HG03571 (cell line): ENCODE results near the gene DXO.
"Not testable (repeated sequence)": the region's sequence is repeated elsewhere in the genome, so short reads cannot be mapped to it uniquely, and the experiment has no call there.

ENCODE experiments used
- ATAC-seq: cut with Tn5 transposase; IDR thresholded peaks from one replicate; pipeline ENCODE4 v1.9.1; 2021; ENCODE audit not compliant: unreplicated experiment

Gene DXO

DNA sequence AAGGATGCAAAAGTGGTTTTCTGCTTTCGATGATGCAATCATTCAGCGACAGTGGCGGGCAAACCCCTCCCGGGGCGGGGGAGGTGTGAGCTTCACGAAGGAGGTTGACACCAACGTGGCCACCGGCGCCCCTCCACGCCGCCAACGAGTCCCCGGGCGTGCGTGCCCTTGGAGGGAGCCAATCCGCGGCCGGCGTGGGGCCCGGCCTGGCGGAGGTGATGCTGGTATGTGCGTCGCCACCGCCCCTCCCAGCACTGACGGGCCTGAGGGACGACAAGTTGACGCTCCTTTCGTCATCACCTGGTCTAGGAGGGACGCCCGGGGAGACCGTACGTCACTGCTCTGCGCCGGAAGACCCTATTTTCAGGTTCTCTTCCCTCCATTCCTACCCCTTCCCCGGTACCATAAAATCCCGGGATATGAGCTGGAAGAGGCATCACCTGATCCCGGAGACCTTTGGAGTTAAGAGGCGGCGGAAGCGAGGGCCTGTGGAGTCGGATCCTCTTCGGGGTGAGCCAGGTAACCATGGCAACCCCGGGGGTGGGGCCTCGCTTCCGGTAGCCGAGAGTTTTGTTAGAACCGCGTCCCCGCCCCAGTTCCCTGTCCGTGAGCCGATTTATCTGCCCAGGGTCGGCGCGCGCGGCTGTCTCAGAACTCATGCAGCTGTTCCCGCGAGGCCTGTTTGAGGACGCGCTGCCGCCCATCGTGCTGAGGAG, at the start of gene DXO:
Gene DXO (minus strand): TSS at position 146 of the 716 bp plus-strand sequence. CDS start 463 bp downstream, outside the sequence.
- peak; percentile 71 for ATAC-seq

DNA sequence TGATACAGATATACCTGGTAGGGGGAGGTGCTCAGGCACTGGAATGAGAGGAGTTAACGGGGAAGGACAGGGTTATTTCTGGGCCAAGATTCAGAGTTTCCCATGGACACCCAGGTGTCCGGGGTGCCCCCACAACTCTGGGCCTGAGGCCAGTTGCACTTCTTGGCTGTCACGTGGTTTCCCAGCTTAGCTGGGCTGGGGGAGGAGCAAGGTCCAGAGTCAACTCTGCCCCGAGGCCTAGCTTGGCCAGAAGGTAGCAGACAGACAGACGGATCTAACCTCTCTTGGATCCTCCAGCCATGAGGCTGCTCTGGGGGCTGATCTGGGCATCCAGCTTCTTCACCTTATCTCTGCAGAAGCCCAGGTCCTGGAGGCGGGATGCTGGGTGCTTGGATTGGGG, 42.6 kb upstream of the DXO start, which contains the start of gene C4B:
Gene C4B (plus strand): TSS at position 249 of the 400 bp plus-strand sequence. CDS start 51 bp downstream, at position 300.
- ATAC-seq: not testable (repeated sequence)

DNA sequence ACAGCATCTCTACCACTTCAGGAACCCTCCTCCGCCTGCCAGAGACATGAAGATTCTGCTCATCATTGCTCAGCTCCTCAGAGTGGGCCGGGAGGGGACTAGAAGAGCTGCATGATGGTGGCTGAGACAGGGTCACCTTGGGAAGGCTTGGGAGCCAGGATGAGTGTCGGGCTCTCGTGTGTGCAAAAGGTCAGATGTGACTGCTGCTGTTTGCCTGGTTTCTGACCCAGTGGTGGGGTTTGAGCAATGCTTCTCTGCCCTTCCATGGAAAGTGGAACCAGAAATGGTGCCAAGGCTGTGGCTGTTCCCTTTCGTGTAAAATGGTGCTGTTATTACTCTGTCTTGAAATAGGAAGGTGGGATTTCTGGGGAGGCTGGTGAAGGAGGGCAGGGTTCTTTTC, 41.8 kb upstream of the DXO start:
- ATAC-seq: not testable (repeated sequence)

DNA sequence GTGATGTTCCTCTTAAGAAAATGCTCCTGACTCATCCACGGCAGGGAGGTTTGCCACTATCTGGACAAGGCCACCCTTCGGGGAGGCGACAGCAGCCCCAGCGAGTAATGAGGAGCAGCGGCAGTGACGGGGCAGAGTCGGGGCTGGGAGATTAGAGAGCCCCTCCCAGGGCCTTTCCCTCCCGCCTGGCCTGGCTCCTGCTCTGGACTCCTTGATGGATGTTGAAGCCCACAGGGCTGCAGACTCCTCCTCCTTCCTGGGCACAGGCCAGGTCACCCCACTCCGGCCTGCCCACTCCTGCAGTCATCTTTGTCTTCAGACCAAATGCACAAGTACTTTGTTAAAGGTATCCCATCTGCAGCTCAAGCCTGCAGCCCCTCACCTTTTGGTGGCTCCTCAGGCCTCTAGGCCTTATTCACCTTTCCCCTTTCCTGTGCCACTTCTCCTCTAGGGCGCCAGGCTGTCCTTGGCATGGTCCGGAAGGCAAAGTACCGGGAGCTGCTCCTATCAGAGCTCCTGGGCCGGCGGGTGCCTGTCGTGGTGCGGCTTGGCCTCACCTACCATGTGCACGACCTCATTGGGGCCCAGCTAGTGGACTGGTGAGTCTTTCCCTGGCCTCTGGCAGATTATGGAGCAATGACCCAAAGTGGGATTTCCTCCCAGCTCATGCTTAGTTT, 41.1 kb upstream of the DXO start:
- ATAC-seq: not testable (repeated sequence)

DNA sequence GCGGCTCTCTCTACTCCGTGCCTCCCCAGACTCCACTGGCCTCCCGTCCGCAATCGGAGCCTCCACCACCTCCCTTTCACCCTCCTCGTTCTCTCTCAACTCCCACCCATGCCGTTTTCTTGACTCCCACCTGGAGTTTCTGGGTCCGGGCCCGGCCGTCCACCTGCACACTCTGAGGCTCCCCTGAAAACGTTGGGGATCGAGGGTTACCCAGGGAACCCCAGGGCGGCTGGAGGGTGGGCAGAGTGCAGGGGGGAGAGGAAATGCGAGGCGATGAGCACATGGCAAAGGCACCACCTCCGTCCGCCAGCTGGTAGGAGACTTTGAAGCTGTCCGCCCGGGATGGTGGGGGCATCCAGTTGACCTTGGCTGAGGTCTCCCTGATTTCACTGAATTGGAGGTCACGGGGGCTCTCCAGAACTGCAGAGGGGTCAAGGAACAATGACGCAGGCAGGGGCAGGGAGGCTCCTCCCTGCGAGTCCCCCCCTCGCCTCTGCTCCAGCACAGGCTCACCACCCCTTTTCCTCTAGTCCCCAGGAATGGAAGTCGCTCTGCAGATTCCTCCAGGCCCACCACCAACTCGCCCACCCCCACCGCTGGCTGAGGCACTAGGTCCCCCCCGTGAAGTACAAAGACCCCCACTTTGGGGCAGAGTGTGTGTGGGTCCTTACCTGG, 39.1 kb upstream of the DXO start:
- not testable (repeated sequence) for ATAC-seq

DNA sequence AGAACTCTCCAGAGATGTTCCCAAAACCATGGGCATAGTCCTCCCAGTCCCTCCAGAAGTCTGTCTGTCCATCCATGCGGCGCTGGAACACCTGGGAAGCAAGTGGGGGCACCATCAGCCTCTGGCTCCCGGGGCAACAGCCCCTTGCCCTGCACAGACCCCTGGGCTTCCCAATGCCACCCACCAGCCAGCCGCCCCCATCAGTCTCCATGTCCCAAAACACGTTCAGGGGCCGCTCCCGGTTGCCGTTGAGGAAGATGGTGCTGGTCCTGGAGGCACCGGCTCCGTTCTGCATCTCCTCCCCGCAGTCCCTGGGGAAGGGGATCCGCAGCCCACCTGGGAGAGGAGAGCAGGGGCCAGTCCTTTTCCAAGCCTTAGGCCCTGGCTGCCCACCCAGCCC, 37.6 kb upstream of the DXO start:
- ATAC-seq: not testable (repeated sequence)

DNA sequence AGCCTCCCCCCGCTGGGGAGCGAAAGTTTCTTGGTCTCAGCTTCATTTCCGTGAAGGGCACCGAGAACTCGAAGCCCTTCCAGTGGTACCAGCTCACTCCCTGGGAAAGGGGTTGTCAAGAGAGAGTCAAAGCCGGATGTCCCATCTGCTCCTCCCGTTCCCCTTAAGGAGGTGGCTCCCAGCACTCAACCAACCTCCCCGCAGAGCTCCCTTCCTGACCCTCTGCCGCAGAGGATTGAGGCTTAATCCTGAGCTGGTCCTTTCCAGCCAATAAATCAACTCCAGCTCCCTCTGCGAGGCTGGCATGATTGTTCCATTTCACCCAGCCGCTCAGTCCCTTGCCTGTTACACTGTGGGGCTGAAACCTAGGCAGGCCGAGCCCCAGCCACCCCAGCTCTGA, 36.7 kb upstream of the DXO start:
- not testable (repeated sequence) for ATAC-seq

DNA sequence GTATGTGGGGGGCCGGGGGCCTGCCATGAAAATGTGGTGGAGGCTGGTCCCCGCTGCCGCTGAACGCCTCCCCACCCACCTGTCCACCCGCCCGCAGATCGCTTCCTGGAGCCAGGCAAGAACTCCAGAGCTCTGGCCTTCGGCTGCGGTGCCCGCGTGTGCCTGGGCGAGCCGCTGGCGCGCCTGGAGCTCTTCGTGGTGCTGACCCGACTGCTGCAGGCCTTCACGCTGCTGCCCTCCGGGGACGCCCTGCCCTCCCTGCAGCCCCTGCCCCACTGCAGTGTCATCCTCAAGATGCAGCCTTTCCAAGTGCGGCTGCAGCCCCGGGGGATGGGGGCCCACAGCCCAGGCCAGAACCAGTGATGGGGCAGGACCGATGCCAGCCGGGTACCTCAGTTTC, 36.1 kb upstream of the DXO start:
- not testable (repeated sequence) for ATAC-seq

DNA sequence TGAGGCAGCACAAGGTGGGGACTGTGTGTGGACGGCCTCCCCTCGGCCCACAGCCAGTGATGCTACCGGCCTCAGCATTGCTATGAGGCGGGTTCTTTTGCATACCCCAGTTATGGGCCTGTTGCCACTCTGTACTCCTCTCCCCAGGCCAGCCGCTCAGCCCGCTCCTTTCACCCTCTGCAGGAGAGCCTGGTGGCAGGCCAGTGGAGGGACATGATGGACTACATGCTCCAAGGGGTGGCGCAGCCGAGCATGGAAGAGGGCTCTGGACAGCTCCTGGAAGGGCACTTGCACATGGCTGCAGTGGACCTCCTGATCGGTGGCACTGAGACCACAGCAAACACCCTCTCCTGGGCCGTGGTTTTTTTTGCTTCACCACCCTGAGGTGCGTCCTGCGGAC, 35.1 kb upstream of the DXO start:
- ATAC-seq: not testable (repeated sequence)

DNA sequence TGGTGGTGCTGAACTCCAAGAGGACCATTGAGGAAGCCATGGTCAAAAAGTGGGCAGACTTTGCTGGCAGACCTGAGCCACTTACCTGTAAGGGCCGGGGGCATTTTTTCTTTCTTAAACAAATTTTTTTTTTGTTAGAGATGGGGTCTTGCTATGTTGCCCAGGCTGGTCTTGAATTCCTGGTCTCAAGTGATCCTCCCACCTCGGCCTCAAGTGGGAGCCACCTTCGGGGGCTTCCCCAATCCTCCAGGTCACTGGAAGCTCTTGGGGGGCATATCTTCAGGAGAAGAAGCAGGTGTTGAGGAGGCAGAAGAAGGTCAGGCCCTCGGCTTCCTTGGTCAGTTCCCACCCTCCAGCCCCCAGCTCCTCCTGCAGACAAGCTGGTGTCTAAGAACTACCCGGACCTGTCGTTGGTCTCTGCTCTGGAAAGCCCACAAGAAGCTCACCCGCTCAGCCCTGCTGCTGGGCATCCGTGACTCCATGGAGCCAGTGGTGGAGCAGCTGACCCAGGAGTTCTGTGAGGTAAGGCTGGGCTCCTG, 34.1 kb upstream of the DXO start:
- not testable (repeated sequence) for ATAC-seq

DNA sequence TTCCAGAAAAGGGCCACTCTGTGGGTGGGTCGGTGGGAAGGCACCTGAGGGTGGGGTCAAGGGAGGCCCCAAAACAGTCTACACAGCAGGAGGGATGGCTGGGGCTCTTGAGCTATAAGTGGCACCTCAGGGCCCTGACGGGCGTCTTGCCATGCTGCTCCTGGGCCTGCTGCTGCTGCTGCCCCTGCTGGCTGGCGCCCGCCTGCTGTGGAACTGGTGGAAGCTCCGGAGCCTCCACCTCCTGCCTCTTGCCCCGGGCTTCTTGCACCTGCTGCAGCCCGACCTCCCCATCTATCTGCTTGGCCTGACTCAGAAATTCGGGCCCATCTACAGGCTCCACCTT, 33.6 kb upstream of the DXO start:
- ATAC-seq: not testable (repeated sequence)

DNA sequence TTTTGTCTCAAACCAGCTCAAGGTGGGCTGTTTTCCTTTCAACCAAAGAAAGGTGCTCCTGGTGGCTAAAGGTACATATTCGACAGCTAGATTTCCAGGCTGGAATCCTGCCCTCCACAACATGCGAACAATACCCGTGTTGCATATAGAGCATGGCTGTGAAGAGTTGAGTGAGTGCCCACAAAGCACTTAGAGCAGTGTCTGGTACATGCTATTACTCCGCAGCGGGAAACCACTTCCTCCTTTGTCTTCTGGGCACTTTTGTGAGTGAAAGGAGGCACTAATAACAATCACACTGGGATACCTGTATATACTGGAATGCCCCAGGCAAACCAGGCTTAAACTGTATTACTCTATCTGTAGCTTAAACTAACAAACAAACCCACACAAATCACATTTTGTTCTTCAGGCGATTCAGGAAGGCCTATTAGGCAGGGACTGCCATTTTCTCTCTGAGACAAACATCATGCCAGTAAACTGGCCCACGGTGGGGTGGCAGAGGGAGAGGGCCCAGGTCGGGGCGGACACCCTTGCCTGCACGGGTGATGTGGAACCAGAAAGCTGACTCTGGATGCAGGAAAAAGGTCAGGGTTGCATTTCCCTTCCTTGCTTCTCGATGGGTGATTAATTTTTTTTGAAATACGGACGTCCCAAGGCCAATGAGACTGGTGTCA, 33.1 kb upstream of the DXO start:
- ATAC-seq: not testable (repeated sequence)

DNA sequence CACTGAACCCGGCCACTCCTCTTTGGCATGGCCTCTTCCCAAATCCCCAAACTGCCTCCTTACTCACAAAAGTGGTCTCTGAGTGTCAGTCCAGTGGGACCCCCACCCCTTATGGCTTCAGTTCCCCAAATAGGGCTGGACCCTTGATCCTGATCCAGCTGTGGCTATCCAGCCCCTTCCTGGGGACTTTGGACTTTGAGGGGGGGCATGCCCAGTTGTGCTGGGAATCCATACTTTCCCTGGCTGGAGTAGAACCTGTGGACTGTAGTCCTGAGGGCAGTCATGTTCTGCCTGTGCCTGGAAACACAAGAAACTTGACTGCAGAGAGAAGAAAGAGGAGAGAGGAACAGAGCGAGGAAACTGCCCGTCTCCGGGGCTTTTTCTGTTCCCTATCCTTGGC, 32.5 kb upstream of the DXO start:
- ATAC-seq: not testable (repeated sequence)

DNA sequence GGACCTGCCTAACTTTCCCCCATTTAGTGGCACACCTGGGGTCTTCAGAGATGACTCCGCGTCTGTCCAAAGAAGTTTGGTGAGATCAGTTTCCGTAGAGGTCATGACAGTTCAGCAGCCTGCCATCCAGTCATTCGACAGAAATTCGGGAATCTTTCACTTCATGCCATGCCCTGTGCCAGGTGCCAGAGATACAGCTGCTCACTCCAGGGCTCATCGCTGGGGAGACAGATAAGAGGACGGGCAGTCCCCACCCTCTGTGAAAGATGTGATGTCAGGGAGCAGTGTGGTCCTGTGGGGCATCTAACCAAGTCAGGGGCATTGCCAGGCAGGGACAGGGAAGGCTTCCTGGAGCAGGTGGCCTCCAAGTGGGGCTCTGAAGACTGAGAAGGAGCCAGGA, 31.4 kb upstream of the DXO start:
- not testable (repeated sequence) for ATAC-seq

DNA sequence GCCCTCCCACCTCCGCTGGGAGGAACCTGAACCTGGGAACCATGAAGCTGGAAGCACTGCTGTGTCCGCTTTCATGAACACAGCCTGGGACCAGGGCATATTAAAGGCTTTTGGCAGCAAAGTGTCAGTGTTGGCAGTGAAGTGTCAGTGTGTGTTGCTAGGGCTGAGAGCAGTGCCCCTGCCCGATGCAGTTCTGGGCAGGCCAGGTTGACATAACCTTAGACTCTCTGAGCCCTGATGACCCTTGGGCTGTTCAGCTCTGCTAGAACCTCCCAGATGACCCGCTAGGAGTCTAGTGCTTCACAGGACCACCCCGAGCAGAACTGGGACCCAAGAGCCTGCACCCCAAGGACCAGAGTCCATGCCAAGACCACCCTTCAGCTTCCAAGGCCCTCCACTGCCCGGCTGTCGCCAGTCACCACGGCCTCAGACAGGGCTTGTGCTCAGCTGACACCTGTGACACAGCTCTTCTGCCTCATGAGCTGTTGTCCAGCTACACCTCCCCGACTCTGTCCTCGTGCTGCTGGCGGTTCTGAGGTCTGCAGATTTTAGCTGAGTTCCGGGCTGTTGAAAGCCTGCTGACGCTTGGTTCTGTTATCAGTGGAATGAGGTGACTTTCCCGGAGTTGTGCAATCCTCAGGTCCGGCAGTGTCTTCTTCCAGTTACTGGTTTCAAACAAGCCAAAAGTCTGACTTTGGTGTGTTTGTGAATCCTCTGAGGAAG, 30.8 kb upstream of the DXO start:
- ATAC-seq: not testable (repeated sequence)

DNA sequence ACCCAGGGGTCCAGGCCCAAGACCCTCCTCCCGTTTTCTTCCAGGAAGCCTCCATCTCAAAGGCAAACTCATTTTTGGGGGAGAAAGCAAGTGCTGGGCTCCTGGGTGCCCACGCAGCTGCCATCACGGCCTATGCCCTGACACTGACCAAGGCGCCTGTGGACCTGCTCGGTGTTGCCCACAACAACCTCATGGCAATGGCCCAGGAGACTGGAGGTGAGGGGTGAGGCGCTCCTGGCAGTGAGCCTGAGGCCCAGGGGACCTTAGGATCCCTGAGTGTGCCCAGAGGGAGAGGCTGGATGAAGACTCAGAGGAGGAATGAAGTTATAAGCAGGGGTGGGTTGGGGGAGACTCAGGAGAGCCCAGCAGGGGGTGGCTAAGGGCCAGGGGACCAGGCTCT, 24.4 kb upstream of the DXO start:
- not testable (repeated sequence) for ATAC-seq

DNA sequence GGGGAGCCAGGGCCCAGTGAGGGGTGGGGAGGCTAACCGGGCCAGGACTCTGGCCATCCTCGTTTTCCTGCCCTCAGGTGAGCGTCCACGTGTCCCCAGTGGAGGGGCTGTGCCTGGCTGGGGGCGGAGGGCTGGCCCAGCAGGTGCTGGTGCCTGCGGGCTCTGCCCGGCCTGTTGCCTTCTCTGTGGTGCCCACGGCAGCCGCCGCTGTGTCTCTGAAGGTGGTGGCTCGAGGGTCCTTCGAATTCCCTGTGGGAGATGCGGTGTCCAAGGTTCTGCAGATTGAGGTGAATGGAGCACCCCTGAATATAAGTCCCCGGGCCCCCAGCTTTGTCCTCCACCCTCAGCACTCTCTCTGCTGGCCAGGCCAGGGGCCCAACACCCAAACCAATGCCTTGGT, 22.5 kb upstream of the DXO start:
- ATAC-seq: not testable (repeated sequence)

DNA sequence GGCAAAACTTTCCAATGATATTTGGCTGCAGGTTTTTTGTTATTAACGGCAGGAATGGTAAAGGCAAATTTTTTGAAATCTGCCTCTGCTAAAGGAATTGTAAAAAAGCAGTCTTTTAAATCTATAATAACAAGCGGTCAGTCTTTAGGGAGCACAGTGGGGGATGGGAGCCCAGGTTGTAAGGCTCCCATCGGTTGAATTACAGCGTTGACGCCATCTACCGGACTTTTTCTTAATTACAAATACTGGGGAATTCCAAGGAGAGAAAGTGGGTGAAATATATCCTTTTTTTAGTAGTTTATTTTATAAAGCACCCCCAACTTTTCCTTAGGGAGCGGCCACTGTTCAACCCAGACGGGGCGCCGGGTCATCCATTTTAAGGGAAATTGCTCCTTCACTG, 17.4 kb upstream of the DXO start:
- not testable (repeated sequence) for ATAC-seq

DNA sequence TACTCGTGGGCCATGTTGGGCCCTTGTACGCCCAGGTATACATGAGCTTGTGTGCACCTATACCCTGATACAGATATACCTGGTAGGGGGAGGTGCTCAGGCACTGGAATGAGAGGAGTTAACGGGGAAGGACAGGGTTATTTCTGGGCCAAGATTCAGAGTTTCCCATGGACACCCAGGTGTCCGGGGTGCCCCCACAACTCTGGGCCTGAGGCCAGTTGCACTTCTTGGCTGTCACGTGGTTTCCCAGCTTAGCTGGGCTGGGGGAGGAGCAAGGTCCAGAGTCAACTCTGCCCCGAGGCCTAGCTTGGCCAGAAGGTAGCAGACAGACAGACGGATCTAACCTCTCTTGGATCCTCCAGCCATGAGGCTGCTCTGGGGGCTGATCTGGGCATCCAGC, 9.8 kb upstream of the DXO start, which contains the start of gene C4A:
Gene C4A (plus strand): TSS at position 314 of the 400 bp plus-strand sequence. CDS start 51 bp downstream, at position 365.
- ATAC-seq: not testable (repeated sequence)

DNA sequence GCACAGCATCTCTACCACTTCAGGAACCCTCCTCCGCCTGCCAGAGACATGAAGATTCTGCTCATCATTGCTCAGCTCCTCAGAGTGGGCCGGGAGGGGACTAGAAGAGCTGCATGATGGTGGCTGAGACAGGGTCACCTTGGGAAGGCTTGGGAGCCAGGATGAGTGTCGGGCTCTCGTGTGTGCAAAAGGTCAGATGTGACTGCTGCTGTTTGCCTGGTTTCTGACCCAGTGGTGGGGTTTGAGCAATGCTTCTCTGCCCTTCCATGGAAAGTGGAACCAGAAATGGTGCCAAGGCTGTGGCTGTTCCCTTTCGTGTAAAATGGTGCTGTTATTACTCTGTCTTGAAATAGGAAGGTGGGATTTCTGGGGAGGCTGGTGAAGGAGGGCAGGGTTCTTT, 9.1 kb upstream of the DXO start:
- not testable (repeated sequence) for ATAC-seq
